Esophagus squamous epithelium (tissue), 5 donors: ENCODE data around the gene KPNA3. TPM values are rescaled to one million over a fixed set of nuclear protein-coding genes. Genes with fewer than 3 reads are reported as not detected.

Source experiments
- DNase-seq: peaks from one replicate; lab custom pipeline; 2025; lab: John Stamatoyannopoulos, UW
- H3K27ac ChIP-seq, 4 donors: fragments of 200-600 bp; sonication (generic); one replicate each; pipeline ENCODE4 v1.5.1; 2016 to 2019; ENCODE audit warnings: mild to moderate bottlenecking in 1 of 4
- H3K27me3 ChIP-seq, 4 donors: fragments of 200-600 bp; sonication (generic); 1 replicate in 3 of 4; 2 replicates in 1 of 4; pipeline versions ENCODE4 v1.5.1 to v1.6.0; 2017 to 2021; ENCODE audit warnings: antibody characterized with exemption in 1 of 4
- H3K36me3 ChIP-seq, 3 donors: fragments of 200-600 bp; sonication (generic); one replicate each; pipeline ENCODE4 v1.5.1; 2016 to 2019
- H3K4me1 ChIP-seq, 3 donors: fragments of 200-600 bp; sonication (generic); one replicate each; pipeline ENCODE4 v1.5.1; 2017 to 2019
- H3K4me3 ChIP-seq, 4 donors: fragments of 200-600 bp; sonication (generic); 1 replicate in 3 of 4; 2 replicates in 1 of 4; pipeline ENCODE4 v1.5.1; 2016 to 2019; ENCODE audit warnings: mild to moderate bottlenecking in 2 of 4, moderate library complexity in 1 of 4
- H3K9me3 ChIP-seq, 3 donors: fragments of 200-600 bp; sonication (generic); one replicate each; pipeline ENCODE4 v1.5.1; 2016 to 2019
- POLR2A ChIP-seq, 4 donors: fragments of 450-650 bp; IDR thresholded peaks; one replicate each; pipeline ENCODE4 v1.6.1; 2017; ENCODE audit warnings: antibody characterized with exemption in 4 of 4, mild to moderate bottlenecking in 4 of 4, moderate library complexity in 3 of 4
- WGBS, 2 donors: methylation state at CpG; one replicate each; pipeline ENCODE4 v1.1.5; 2018; 5-methylcytosine and 5-hydroxymethylcytosine counted together
- intact Hi-C: fragments of 100-400 bp; cut with DNase I; formaldehyde crosslinking; loops from one replicate; pipeline ENCODE4 v1.15.0; 2022
- total RNA-seq, 4 donors: library from RNA; depleted of rRNA; stranded (reverse); fragments of >200 nt; gene quantifications; one replicate each; pipeline ENCODE4 v1.1.0, GENCODE V29; 2016
- TF ChIP-seq, protein P1 (sequence below), 6 experiments: fragments of 450-650 bp in 4 of 6; fragments of 200-600 bp in 2 of 6; sonication (generic) in 2 of 6; IDR thresholded peaks; one replicate each; pipeline ENCODE4 v1.5.1; 2016 to 2019; ENCODE audit warnings: antibody characterized with exemption in 6 of 6, mild to moderate bottlenecking in 4 of 6, moderate library complexity in 4 of 6
- donor health status: DM: yes; HTN: yes; CAD: no.

The KPNA3 gene
- total RNA-seq, 4 donors from 2014 or later: 19.7 to 35.0 (median 25.4) TPM

DNA sequence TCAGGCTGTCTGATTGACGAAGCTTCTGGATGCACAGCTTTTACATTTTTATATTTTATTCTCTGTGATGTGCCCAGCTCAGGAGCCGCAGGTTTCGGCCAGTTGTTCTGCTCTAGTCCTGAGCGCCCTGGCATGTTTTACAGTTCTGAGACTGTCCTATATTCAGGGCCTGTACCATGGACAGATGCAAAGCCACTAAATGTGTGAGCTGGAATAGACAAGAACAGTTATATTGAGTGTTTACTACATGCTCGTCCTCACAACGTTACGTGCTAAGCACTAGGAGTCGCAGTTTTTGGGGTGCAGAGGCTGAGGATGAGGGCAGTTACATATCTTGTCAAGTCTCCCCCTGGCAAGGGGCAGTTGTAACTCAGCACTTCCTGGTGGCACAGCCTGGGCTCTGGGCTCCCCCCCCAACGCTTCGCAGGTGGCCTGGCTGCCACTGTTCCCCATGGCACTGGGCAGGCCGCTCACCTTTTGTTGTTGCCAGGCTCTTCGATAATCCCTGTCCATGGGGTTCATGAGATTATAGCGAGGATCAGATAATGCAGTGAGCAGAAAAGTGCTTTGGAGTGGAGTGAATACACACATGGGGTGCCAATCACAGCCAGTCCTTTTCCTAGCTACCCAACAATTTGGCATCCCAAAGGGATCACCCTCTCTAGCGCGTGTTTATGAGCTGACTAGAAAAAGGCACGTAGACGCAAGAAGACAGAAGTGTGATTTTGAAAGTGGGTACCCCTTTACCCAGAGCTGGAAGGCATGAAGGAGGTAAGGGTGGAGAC, 140.7 kb downstream of the KPNA3 start:
- Histone ChIP-seq H3K9me3 (no peaks in the 10 kb centered on the region), H3K27ac (no peak overlapping the region), H3K4me3 (no peak overlapping the region), H3K27me3 (no peaks in the 10 kb centered on the region), H3K4me1 (peaks cover 2 to 24% (median 9%) of the 10 kb centered on the region in 3 donors), H3K36me3 (no peaks in the 10 kb centered on the region)
- intact Hi-C loops: loop anchor here (10.0 kb wide), 1 partner anchor 193 kb away; no protein-coding TSS in a partner anchor
- TF ChIP-seq, protein P1, sequence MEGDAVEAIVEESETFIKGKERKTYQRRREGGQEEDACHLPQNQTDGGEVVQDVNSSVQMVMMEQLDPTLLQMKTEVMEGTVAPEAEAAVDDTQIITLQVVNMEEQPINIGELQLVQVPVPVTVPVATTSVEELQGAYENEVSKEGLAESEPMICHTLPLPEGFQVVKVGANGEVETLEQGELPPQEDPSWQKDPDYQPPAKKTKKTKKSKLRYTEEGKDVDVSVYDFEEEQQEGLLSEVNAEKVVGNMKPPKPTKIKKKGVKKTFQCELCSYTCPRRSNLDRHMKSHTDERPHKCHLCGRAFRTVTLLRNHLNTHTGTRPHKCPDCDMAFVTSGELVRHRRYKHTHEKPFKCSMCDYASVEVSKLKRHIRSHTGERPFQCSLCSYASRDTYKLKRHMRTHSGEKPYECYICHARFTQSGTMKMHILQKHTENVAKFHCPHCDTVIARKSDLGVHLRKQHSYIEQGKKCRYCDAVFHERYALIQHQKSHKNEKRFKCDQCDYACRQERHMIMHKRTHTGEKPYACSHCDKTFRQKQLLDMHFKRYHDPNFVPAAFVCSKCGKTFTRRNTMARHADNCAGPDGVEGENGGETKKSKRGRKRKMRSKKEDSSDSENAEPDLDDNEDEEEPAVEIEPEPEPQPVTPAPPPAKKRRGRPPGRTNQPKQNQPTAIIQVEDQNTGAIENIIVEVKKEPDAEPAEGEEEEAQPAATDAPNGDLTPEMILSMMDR (IDR thresholded peaks at IDR 0.05): no peak
- TF ChIP-seq POLR2A (IDR thresholded peaks at IDR 0.05): no peak
- no peak for DNase-seq
- WGBS, 2 donors: 82 to 84% methylated on average over 7 to 15 of the region's 17 CpGs

DNA sequence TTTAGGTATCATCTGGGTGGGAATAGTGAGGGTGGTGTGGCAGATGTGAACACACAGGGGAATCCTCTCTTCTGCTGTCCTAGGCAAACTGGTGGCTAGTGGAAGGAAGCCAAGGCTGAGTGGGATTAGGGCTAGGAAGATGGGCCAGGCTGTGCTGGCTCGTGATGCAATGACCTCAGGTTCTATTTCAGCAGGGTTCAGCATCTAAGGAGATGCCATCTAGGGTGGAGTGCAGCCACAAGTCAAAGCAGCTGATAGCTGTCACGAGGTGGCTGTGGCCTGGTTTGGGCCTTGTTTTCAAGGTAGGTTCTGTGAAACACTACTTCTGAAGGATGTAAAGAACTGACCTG, 142.5 kb downstream of the KPNA3 start:
- intact Hi-C loops: loop anchor here (10.0 kb wide), 1 partner anchor 195 kb away; no protein-coding TSS in a partner anchor
- 57 to 86% methylated on average over 1 of the region's 2 CpGs for WGBS, 2 donors
- no peaks in the 10 kb centered on the region for H3K27me3 ChIP-seq
- no peak for TF ChIP-seq POLR2A (IDR thresholded peaks at IDR 0.05)
- TF ChIP-seq, protein P1 (IDR thresholded peaks at IDR 0.05): no peak
- H3K9me3 ChIP-seq: no peaks in the 10 kb centered on the region
- peaks cover 0 to 9% (median 0%) of the 10 kb centered on the region in 3 donors for H3K4me1 ChIP-seq
- H3K36me3 ChIP-seq: no peaks in the 10 kb centered on the region
- H3K27ac ChIP-seq: no peak overlapping the region
- DNase-seq: no peak
- no peak overlapping the region for H3K4me3 ChIP-seq

Other genes with a start within 250 kb of the KPNA3 start
- gene RCBTB1, start 207.1 kb downstream of the KPNA3 start, total RNA-seq: 10 to 100 TPM in 1 of 4 donors, 1 to 10 TPM in 3; 2.0 to 15.1 (median 5.7) TPM
- gene ARL11, start 164.2 kb downstream of the KPNA3 start, total RNA-seq: 1 to 10 TPM in 1 of 4 donors, under 1 TPM in 3; 0.22 to 1.9 (median 0.95) TPM
- gene EBPL, start 101.2 kb downstream of the KPNA3 start, total RNA-seq: 100 to 1,000 TPM; 117 to 146 (median 127) TPM
- 10 to 100 TPM in 1 of 4 donors, 1 to 10 TPM in 3; 6.3 to 11.9 (median 9.2) TPM for gene SPRYD7, start 143.7 kb upstream of the KPNA3 start, total RNA-seq
- 10 to 100 TPM; 22.8 to 28.8 (median 26.5) TPM for gene TRIM13, start 204.4 kb upstream of the KPNA3 start, total RNA-seq
- 1 to 10 TPM in 3 of 4 donors, not detected in 1; 1.1 to 3.6 (median 2.9) TPM for gene KCNRG, start 222.8 kb upstream of the KPNA3 start, total RNA-seq